ENCODE measurements around the gene GBP5.

Gene GBP5

DNA sequence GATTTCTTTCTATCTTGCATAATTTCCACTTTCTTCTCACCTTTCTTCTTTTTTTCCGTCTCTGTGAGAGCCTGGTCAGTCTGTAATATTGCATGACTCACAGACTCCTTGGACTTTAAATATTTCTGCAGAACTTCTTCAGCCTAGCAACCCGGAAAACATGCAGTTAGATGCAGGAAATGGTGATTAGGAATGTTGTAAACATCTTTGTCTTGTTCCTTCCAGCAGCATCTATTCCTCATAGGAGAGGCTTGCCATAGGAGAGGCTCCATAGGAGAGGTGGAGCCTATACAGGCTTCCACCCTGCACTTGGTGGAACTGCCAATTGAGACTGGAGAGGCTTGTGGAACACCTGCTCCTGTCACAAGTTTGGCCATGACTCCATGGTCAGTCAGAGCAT lies 10.0 kb downstream of the GBP5 start:
- H3K36me3 Mint-ChIP-seq (ENCODE audit: low read depth), result no peaks in the 10 kb centered on the region
- peak overlapping the region in 2 of 3 experiments; percentile 42 to 45 for H3K27ac Mint-ChIP-seq
- H3K4me1 Mint-ChIP-seq, result peaks cover 38% of the 10 kb centered on the region
- H3K27me3 Mint-ChIP-seq (ENCODE audit: low read depth), result no peaks in the 10 kb centered on the region
- TF ChIP-seq, protein P1, sequence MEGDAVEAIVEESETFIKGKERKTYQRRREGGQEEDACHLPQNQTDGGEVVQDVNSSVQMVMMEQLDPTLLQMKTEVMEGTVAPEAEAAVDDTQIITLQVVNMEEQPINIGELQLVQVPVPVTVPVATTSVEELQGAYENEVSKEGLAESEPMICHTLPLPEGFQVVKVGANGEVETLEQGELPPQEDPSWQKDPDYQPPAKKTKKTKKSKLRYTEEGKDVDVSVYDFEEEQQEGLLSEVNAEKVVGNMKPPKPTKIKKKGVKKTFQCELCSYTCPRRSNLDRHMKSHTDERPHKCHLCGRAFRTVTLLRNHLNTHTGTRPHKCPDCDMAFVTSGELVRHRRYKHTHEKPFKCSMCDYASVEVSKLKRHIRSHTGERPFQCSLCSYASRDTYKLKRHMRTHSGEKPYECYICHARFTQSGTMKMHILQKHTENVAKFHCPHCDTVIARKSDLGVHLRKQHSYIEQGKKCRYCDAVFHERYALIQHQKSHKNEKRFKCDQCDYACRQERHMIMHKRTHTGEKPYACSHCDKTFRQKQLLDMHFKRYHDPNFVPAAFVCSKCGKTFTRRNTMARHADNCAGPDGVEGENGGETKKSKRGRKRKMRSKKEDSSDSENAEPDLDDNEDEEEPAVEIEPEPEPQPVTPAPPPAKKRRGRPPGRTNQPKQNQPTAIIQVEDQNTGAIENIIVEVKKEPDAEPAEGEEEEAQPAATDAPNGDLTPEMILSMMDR (IDR thresholded peaks at IDR 0.05; ENCODE audit: unreplicated experiment in 3 of 3), result no peak
- no peaks in the 10 kb centered on the region for H3K9me3 Mint-ChIP-seq
- H3K4me3 Mint-ChIP-seq, result peak overlapping the region in 1 of 3 experiments; percentile 33

DNA sequence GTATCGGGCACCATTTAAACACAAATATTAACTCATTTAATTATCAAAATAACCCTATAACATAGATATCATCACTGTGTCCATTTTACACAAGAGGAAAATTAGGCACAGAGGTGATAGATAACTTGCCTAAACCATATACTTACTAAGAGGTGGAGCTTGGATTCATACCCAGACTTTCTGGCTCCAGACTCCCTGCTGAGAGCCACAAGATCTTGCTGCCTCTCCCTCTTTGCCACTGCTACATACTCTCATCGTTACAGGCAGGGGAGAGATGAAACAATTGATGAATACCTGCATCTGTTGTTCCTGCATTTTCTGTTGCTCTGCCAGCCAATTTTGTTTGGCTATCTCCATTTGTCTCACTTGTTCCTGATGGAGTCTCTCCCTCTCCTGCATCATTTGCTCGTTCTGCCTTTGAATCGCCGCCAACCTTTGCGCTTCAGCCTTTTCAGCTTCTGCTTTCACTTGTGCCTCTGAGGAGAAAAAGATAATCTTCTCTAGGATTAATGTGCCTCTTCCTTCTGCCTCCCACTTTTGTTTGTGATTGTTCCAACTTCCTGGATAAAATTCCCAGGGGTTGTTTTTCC lies 10.6 kb downstream of the GBP5 start:
- Mint-ChIP-seq H3K4me1 (peaks cover 38% of the 10 kb centered on the region), H3K36me3 (ENCODE audit: low read depth) (no peaks in the 10 kb centered on the region), H3K4me3 (peak overlapping the region in 2 of 3 experiments; percentile 2 to 33), H3K9me3 (no peaks in the 10 kb centered on the region), H3K27ac (peak overlapping the region in 2 of 3 experiments; percentile 42 to 45), H3K27me3 (ENCODE audit: low read depth) (no peaks in the 10 kb centered on the region)
- TF ChIP-seq, protein P1 (IDR thresholded peaks at IDR 0.05; ENCODE audit: unreplicated experiment in 3 of 3), result no peak

DNA sequence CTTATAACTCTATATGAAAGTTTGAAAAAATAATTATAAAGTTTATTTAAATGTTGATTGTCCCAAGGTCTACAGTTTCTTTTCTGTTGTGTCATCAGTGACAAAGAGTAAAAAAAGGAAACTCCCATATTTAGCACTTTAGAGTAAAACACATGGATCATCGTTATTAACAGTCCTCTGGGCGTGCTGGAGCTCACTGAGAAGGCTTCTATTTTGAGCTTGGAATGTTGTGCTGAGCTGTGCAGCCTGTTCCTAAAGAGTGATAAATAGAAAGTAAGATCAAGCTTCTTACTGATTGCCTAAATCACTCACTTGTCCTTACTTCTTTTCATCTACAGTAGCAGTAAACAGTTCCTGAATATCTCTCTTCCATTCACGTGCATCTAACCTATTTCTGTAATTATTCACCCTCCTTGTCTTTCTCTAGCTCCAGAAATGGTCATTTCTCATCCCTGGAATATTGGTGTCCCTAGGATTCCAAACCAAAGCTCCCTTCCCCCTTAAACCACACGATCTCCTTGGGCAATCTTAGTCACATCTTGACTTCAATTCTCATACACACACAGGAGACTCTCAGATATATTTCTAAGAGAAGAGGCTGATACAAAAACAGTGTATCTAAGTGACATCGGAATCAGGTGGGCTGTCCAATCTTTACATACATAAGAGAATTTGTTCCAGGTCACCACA lies 11.9 kb downstream of the GBP5 start:
- Mint-ChIP-seq H3K27ac (peak overlapping the region in 2 of 3 experiments; percentile 21 to 63), H3K9me3 (no peaks in the 10 kb centered on the region), H3K27me3 (ENCODE audit: low read depth) (no peaks in the 10 kb centered on the region), H3K4me3 (no peak overlapping the region), H3K36me3 (ENCODE audit: low read depth) (no peaks in the 10 kb centered on the region), H3K4me1 (peaks cover 38% of the 10 kb centered on the region)
- TF ChIP-seq, protein P1 (IDR thresholded peaks at IDR 0.05; ENCODE audit: unreplicated experiment in 3 of 3), result no peak

DNA sequence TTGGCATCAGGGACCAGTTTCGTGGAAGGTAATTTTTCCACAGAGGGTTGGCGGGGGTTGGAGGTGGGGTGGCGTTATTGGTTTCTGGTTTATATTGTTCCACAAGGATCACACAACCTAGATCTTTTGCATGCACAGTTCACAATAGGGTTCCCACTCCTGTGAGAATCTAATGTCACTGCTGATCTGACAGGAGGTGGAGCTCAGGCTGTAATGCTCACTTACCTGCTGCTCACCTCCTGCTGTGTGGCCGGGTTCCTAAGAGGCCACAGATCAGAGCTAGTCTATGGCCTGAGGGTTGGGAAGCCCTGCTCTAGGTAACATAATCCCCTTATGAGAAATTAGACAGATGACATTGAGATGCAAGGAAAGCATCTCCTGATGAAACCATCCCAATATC lies 12.6 kb downstream of the GBP5 start:
- Mint-ChIP-seq H3K36me3 (ENCODE audit: low read depth) (no peaks in the 10 kb centered on the region), H3K4me3 (no peak overlapping the region), H3K4me1 (peaks cover 38% of the 10 kb centered on the region), H3K27me3 (ENCODE audit: low read depth) (no peaks in the 10 kb centered on the region), H3K9me3 (no peaks in the 10 kb centered on the region), H3K27ac (peak overlapping the region in 1 of 3 experiments; percentile 21)
- TF ChIP-seq, protein P1 (IDR thresholded peaks at IDR 0.05; ENCODE audit: unreplicated experiment in 3 of 3), result no peak

DNA sequence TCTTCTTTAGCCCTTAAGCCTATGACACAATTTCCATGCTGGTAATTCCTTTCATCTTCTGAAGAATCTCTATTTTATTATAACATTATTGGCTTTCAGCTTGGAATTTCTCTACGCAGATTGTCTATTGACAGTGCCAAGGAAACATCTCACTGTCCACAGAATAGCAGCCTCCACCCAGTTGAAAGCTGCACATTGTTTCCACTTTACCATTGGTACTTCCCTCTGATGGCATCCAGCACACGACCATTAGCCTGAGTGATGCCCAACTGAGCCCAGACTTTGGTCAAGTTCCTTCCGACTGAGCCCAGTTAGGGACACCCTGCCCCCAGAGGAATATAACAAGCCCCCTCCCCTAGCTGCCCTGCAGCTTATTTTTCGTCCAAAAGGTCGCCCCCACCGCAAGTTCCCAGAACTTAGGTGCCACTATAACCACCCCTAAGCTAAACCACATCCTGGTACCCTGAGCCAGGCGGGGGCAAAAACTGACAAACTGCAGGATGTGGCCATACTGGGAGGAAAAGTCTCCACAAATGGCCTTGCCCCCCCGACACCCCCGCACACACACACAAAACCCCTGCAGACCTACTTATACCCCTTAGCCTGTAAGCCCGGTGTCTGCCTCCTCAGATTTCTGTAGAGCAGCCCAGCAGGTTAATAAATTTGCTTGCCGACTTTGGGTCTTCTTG lies 13.2 kb downstream of the GBP5 start:
- Mint-ChIP-seq H3K4me3 (no peak overlapping the region), H3K36me3 (ENCODE audit: low read depth) (no peaks in the 10 kb centered on the region), H3K27me3 (ENCODE audit: low read depth) (no peaks in the 10 kb centered on the region), H3K9me3 (no peaks in the 10 kb centered on the region), H3K4me1 (peaks cover 38% of the 10 kb centered on the region), H3K27ac (peak overlapping the region in 1 of 3 experiments; percentile 32)
- TF ChIP-seq, protein P1 (IDR thresholded peaks at IDR 0.05; ENCODE audit: unreplicated experiment in 3 of 3), result no peak

All from nephron (organoid).